Measurements from ENCODE around the gene PITX3. TPM values are rescaled to one million over a fixed set of nuclear protein-coding genes. Genes with fewer than 3 reads are reported as not detected.

Gene PITX3
- total RNA-seq (2021; ENCODE audit: unreplicated experiment): 1.9 TPM
- polyA plus RNA-seq (2012): 0.87 and 1.2 TPM in 2 replicates
- Bru-seq, nascent RNA: percentile 18 among the genes with signal in this experiment
- percentile 14 among the genes with signal in this experiment for BruChase-seq, experiment 1, labeled RNA remaining after a 6-hour chase
- percentile 24 among the genes with signal in this experiment for BruChase-seq, experiment 2, labeled RNA remaining after a 2-hour chase
- long read RNA-seq, partial matches to known transcripts: 2 of 4 reads
- long read RNA-seq, other reads (novel, unspliced or antisense): 2 of 4 reads

DNA sequence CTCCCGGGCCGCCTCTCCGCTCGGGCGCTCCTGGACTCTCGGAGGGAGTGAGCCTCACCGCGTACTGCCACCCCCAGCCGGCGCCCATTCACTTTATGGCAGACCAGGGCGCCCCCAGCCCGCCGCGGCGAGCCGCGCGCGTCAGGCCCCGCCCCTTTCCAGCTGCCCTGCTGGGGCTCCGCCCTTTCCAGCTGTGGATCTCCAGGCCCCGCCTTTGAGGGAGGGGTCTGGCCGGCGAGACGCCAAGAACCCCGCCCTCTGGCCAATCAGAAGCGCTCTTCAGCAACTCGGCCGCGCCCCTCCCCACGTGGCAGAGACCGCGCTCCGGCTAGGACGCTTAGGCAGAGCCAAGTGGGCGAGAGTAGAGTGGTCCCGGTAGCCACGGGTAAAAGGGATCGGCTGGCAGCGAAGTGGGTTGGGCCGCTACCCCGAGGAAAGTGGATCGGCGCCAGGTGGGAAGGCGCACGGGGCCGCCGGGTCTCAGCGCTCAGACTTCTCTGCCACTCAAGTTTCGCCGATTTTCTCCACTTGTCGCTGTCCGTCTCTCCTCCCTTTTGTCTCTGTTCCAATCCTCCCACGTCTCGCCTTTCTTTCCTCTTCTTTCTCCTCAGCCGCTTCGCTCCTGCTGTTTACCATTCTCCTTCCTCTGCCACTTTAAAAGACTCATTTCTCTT is at the start of gene PITX3:
TSS of gene PITX3 (minus strand) at position 69 of the 674 bp plus-strand sequence. CDS start 9,432 bp downstream, outside the sequence.
- Histone ChIP-seq H3K4me1 (ENCODE audit: control insufficient read depth in 1 of 2, insufficient read depth in 2 of 2, low read length in 2 of 2) (peaks cover 15 to 41% of the 10 kb centered on the region in 2 experiments), H3K9ac (ENCODE audit: low read length) (peak within 1 kb of the TSS; percentile 52), H3K27me3 (ENCODE audit: insufficient read depth, low read length) (no peaks in the 10 kb centered on the region), H3K79me2 (ENCODE audit: insufficient read depth, low read length) (peaks cover 11% of the 10 kb centered on the region), H3K36me3 (ENCODE audit: control insufficient read depth in 1 of 2, insufficient read depth in 2 of 2, low read length in 2 of 2) (no peaks in the 10 kb centered on the region), H3K27ac (ENCODE audit: low read depth, low read length) (no peak within 1 kb of the TSS; the same call in 1 of the 2 replicates), H3K4me3 (replicated peaks in 1 of 2; ENCODE audit: low read depth in 1 of 2, low read length in 2 of 2) (peak within 1 kb of the TSS; percentile 38 to 60), H4K20me1 (ENCODE audit: insufficient read depth) (peaks cover 6% of the 10 kb centered on the region; the same call in 1 of the 2 replicates), H3K4me2 (ENCODE audit: low read length) (peak within 1 kb of the TSS; percentile 89), H2AFZ (ENCODE audit: low read depth, low read length, poor library complexity, severe bottlenecking) (no peak within 1 kb of the TSS), H3K9me3 (ENCODE audit: control insufficient read depth in 1 of 2, insufficient read depth in 1 of 2, low read depth in 1 of 2, low read length in 2 of 2) (no peaks in the 10 kb centered on the region), H3K9me2 (ENCODE audit: insufficient read depth) (no peaks in the 10 kb centered on the region)
- intact Hi-C loops (cut with micrococcal nuclease): no loop called here
- ChIA-PET CTCF (interaction anchor here (0.6 to 2.9 kb wide), 3 partner anchors 11 to 105 kb away, joined by 3 to 62 read pairs (median 4); no protein-coding TSS in a partner anchor), RAD21 (ENCODE audit: low non-redundant PET in 1 of 2, low total read pairs in 2 of 2, uncharacterized antibody in 2 of 2, unreplicated experiment in 2 of 2) (interaction anchor here in 1 of 2 experiments (1.0 kb wide), 1 partner anchor 10 kb away, joined by 5 read pairs; no protein-coding TSS in a partner anchor), POLR2A (interaction anchor here (1.4 to 1.5 kb wide), 2 partner anchors 9 to 11 kb away, joined by 4 to 5 read pairs; no protein-coding TSS in a partner anchor)
- TF ChIP-seq POLR2AphosphoS5 (IDR thresholded peaks at IDR 0.05; ENCODE audit: low read depth, low read length) (no peak; the same call in 1 of the 2 replicates), REST (IDR thresholded peaks at IDR 0.05; ENCODE audit: low read depth) (no peak), ZFX (IDR thresholded peaks at IDR 0.05) (no peak), POLR2A (IDR thresholded peaks at IDR 0.05; ENCODE audit: borderline replicate concordance, extremely low read depth, insufficient read depth, insufficient read length) (no peak), FOSL1 (IDR thresholded peaks at IDR 0.05; ENCODE audit: low read depth) (no peak), ELF1 (IDR thresholded peaks at IDR 0.05; ENCODE audit: borderline replicate concordance, low read depth) (no peak), EGR1 (IDR thresholded peaks at IDR 0.05; ENCODE audit: low read depth) (no peak), SIN3A (IDR thresholded peaks at IDR 0.05; ENCODE audit: low read depth) (no peak), CBX3 (IDR thresholded peaks at IDR 0.05; ENCODE audit: low read depth) (no peak), TCF7L2 (IDR thresholded peaks at IDR 0.05; ENCODE audit: borderline replicate concordance, extremely low read depth, insufficient read depth, insufficient read length) (no peak), EZH2 (IDR thresholded peaks at IDR 0.05) (no peak), SRF (IDR thresholded peaks at IDR 0.05; ENCODE audit: low read depth) (no peak), ZNF274 (IDR thresholded peaks at IDR 0.05; ENCODE audit: low read depth, low read length) (no peak)
- TF ChIP-seq, protein P1, sequence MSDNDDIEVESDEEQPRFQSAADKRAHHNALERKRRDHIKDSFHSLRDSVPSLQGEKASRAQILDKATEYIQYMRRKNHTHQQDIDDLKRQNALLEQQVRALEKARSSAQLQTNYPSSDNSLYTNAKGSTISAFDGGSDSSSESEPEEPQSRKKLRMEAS (IDR thresholded peaks at IDR 0.05): no peak
- ATAC-seq: peak; percentile 64
- peak; percentile 90 for DNase-seq (ENCODE audit: low read depth, low spot score)
- BruUV-seq (replicated peaks): no TSS peak

All from HCT116 (cell line).